AG04449 (cell line): ENCODE data around the gene ETV1.

Source experiments
- CTCF ChIA-PET: fragments of 350-600 bp; formaldehyde crosslinking; extraction: SDS; loops from one replicate; lab custom pipeline; 2021; ENCODE audit warnings: antibody characterized with exemption; lab: Yijun Ruan, JAX
- POLR2A ChIA-PET: fragments of 400-600, 350-600 bp; formaldehyde crosslinking; extraction: SDS; loops from one replicate; lab custom pipeline; 2020; ENCODE audit warnings: antibody characterized with exemption, inconsistent platforms; lab: Yijun Ruan, JAX
- DNase-seq: peaks from one replicate; pipeline ENCODE4 v3.0.0-alpha.2; 2010; ENCODE audit warnings: low read depth, low spot score
- H3K4me3 ChIP-seq: 2 replicates; pipeline ENCODE4 v1.5.1; 2011; ENCODE audit warnings: low read depth, mild to moderate bottlenecking, control low read depth, low read length
- TF ChIP-seq, protein P1 (sequence below): IDR thresholded peaks from one replicate; pipeline ENCODE4 v1.5.1; 2011; ENCODE audit warnings: mild to moderate bottlenecking, moderate library complexity, low read length, control low read depth, inconsistent platforms; ENCODE audit not compliant: insufficient read depth; ENCODE audit errors: missing control alignments

The ETV1 gene

DNA sequence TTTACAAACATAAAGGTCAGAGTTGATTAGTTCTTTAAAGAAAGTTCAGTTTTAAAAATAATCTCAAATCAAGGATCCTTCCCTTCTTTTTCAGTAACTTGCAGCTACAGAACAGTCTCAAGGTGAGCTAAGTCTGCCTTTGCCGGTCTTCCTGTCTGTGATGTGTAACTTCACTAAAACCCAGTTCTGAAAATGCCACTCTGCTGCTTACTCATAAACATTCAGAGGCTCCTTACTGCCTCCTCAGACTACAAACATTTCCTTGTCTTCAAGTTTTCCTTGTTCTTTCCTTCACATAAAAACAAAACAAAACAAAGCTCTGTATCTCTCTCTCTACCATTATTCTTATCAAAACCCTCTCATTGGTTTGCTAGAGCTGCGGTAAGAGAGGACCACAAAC lies 128.7 kb downstream of the ETV1 start:
- DNase-seq: no peak
- ChIA-PET POLR2A (no interaction called here), CTCF (no interaction called here)
- H3K4me3 ChIP-seq: no peak overlapping the region
- TF ChIP-seq, protein P1, sequence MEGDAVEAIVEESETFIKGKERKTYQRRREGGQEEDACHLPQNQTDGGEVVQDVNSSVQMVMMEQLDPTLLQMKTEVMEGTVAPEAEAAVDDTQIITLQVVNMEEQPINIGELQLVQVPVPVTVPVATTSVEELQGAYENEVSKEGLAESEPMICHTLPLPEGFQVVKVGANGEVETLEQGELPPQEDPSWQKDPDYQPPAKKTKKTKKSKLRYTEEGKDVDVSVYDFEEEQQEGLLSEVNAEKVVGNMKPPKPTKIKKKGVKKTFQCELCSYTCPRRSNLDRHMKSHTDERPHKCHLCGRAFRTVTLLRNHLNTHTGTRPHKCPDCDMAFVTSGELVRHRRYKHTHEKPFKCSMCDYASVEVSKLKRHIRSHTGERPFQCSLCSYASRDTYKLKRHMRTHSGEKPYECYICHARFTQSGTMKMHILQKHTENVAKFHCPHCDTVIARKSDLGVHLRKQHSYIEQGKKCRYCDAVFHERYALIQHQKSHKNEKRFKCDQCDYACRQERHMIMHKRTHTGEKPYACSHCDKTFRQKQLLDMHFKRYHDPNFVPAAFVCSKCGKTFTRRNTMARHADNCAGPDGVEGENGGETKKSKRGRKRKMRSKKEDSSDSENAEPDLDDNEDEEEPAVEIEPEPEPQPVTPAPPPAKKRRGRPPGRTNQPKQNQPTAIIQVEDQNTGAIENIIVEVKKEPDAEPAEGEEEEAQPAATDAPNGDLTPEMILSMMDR: no peak

DNA sequence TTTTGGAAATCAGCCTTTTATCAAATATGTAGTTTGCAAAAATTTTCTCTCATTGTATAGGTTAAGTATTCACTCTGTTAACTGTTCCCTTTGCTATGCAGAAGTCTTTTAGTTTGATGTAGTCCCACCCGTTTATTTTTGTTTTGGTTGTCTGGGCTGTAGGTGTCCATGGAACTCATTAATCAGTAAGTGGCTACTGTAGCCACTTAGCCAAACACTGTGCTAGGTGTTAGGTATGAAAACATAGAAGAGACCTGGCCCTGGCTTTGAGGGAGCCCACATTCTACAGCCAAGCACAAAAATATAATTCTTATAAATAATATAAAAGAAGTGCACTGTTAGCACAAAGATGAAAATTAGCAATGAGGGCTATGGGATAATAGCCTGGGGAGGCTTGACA lies 133.5 kb downstream of the ETV1 start:
- POLR2A ChIA-PET: no interaction called here
- DNase-seq: no peak
- CTCF ChIA-PET: no interaction called here
- H3K4me3 ChIP-seq: no peak overlapping the region
- TF ChIP-seq, protein P1: no peak

DNA sequence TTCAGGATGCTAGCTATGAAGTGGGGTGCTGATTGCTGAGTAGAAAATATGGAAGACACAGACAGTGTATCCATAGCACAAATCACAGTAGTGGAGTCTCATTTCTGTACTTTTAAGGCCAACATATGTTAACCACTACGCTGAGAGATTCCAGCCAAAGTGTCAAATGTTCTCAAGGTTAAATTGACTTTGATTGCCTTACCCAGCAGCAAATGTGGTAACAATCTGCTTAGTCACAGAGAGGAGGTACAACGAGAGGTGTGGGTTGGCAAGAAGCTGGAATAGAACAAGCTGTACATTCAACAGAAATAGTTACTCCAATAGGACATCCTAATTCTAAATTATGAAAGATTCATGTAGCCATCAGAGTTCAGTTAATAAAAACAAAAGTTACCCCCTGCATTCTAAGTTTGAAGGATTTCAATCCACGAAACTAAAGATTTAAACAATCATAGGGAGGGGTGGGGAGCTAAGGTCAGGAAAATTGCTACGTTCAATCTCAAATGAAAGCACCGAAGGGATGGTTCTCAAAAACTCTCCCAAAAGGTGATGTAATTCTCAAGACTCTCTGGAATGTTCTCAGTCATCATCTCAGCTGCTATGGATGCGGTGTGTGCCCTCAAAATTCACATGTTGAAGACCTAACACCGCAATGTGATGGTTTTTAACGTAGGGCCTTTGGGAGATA lies 137.0 kb downstream of the ETV1 start:
- ChIA-PET CTCF (no interaction called here), POLR2A (no interaction called here)
- TF ChIP-seq, protein P1: no peak
- no peak for DNase-seq
- no peak overlapping the region for H3K4me3 ChIP-seq

DNA sequence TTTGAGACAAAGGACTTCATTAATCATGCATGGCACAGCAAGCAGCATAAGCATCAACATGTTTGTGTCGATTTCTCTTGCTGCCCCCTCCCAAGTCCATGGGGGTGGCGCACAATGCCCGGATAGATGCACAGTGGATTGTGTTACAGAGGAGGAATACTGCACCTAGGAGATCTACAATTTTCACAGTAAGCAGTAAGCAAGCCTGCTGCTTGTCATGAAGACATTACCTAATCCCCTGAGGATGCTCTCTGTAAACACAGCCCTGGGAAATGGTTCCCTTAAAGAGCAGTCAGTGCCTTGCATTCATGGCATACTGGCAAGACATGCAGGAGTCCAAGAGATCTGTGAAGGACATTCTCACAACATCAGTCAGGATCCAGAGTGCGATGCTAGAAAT lies 137.7 kb downstream of the ETV1 start:
- CTCF ChIA-PET: interaction anchor here (1.3 kb wide), 1 partner anchor 8 kb away, joined by 3 read pairs; no protein-coding TSS in a partner anchor
- TF ChIP-seq, protein P1: no peak
- DNase-seq: peak; percentile 57
- H3K4me3 ChIP-seq: no peak overlapping the region
- POLR2A ChIA-PET: no interaction called here

DNA sequence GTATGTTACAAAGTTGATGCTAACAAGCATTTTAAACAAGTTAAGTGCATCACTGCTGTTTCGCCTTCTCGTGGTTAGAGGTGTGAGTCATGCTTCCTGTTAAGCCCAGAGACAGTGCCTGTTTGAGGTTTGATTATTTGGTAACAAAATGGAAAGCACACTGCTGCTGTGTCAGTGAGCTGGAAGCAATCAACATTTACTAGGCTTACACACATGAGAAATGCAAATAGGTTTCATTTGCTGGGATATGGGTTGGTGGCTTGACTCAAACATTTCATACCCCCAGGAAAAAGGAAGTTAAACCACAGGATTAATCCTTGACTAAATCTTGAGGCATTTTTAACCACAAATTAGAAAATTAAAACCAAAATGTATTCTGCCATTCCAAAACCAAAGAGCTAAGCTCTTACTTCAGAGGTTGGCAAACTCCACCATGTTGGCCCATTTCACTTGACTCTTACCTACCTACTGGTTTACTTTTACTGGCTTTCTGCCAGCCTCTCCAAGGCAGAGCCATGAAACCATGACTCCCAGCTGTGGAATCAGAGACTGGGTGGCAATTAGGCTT lies 139.2 kb downstream of the ETV1 start:
- TF ChIP-seq, protein P1: no peak
- H3K4me3 ChIP-seq: no peak overlapping the region
- POLR2A ChIA-PET: interaction anchor here (1.2 kb wide), 1 partner anchor 139 kb away, joined by 4 read pairs; the partner anchor contains the start of gene ETV1
- peak; percentile 98 for DNase-seq
- CTCF ChIA-PET: interaction anchor here (1.3 kb wide), 1 partner anchor 10 kb away, joined by 3 read pairs; no protein-coding TSS in a partner anchor

DNA sequence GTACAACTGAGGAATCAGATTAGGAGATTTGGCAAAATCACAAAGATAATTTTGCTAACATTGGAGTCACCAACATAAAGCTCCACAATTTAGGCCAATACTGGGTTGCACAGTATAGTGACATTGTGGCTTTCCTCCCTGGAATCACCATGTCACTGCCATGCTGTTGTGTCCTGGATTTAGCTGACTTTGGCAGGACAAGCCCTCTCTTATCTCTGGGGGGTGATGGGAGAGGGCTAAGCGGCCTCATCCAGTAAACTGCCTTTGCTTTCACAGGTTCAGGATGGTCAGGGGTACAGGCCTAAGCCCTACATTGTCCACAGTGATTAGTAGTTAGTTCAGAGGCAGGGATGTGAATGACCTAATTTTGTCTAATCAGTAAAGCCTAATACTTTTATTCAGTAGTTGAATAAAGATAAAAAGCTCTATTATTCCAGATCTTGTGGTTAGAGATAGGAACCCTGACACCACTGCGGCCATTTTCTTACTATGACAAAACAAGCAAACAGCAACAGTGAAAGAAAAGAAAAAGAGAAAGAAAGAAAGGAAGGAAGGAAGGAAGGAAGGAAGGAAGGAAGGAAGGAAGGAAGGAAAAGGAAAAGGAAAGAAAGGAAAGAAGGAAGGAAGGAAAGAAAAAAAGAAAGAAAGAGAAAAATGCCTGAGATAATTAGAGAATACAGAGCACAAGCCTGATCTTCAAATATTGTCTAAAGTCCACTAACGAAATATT lies 140.1 kb downstream of the ETV1 start:
- POLR2A ChIA-PET: interaction anchor here (1.2 kb wide), 1 partner anchor 140 kb away, joined by 4 read pairs; the partner anchor contains the start of gene ETV1
- TF ChIP-seq, protein P1: no peak
- H3K4me3 ChIP-seq: no peak overlapping the region
- no peak for DNase-seq
- CTCF ChIA-PET: no interaction called here
